H1 (cell line): ENCODE results near the gene SOX6.

Experiments used
- HDAC2 ChIP-seq, 2 experiments: fragments of 300-600 bp in 1 of 2; sonication (generic) in 1 of 2; IDR thresholded peaks; 2 replicates each; pipeline ENCODE4 v1.6.1; 2011 to 2012; ENCODE audit warnings: low read depth in 2 of 2, low read length in 2 of 2, mild to moderate bottlenecking in 2 of 2, moderate library complexity in 2 of 2, borderline replicate concordance in 1 of 2, inconsistent platforms in 1 of 2
- POLR2AphosphoS5 ChIP-seq: IDR thresholded peaks from 2 replicates; pipeline ENCODE4 v1.6.1; 2011; ENCODE audit warnings: low read depth, low read length
- TAF1 ChIP-seq: IDR thresholded peaks from 2 replicates; pipeline ENCODE4 v1.6.1; 2011; ENCODE audit warnings: mild to moderate bottlenecking, low read depth, low read length
- YY1 ChIP-seq: IDR thresholded peaks from 2 replicates; pipeline ENCODE4 v1.6.1; 2011; ENCODE audit warnings: low read depth, mild to moderate bottlenecking, low read length
- TF ChIP-seq, protein P1 (sequence below): IDR thresholded peaks from 2 replicates; pipeline ENCODE4 v1.6.1; 2011; ENCODE audit warnings: low read depth, mild to moderate bottlenecking, low read length; ENCODE audit not compliant: insufficient read depth
- TF ChIP-seq, protein P2 (sequence below), 3 experiments: IDR thresholded peaks; 1 replicate in 2 of 3; 2 replicates in 1 of 3; pipeline versions ENCODE4 v1.5.1 to v1.6.1; 2011; ENCODE audit warnings: low read length in 3 of 3, mild to moderate bottlenecking in 3 of 3, inconsistent platforms in 2 of 3, low read depth in 1 of 3, moderate library complexity in 1 of 3; ENCODE audit not compliant: insufficient read depth in 1 of 3; ENCODE audit errors: control extremely low read depth in 1 of 3

DNA sequence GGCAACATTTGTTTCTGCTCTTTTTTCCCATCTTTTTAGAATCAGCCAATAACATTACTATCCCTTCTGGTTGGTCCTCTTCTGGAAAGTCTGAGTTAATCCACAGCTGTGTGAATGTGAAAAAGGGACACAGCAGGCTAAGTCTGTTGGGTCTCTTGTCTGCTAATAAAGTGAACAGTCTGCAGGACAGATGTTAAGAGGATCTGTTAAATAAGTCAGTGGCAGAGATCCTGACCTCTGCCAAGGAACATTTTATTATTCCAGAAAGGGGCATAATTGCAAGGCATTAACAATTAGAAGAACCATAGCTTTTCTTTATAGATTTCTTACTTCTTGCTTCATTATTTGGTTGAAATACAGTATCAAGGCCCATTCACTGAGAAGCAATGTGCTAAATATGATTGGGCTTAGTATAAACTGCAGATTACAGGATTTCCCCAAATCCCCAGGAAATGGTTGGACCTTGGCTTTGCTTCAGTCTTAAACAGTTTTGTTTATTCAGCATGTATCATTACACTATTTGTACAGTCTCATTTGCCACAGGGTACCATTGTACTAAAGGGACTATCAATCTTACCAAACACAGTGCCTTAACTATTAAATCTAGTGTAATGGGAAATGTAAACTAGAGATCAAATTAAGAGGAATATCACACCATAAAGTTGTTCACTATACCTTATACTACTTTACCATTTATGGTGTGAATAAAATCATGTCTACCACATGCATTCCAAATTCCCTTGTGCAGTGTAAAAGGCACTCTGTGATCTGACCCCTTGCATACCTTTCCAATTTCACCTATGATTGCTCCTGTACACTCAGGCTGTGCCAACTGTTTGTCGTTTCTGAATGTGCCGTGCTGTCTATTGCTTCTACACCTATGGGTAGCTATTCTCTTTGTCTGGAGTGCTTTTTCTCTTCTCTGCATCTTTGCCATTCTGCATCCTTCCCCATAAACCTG, 274.0 kb downstream of the SOX6 start:
- no peak for TF ChIP-seq YY1
- TF ChIP-seq, protein P1, sequence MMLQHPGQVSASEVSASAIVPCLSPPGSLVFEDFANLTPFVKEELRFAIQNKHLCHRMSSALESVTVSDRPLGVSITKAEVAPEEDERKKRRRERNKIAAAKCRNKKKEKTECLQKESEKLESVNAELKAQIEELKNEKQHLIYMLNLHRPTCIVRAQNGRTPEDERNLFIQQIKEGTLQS = no peak
- TF ChIP-seq, protein P2, sequence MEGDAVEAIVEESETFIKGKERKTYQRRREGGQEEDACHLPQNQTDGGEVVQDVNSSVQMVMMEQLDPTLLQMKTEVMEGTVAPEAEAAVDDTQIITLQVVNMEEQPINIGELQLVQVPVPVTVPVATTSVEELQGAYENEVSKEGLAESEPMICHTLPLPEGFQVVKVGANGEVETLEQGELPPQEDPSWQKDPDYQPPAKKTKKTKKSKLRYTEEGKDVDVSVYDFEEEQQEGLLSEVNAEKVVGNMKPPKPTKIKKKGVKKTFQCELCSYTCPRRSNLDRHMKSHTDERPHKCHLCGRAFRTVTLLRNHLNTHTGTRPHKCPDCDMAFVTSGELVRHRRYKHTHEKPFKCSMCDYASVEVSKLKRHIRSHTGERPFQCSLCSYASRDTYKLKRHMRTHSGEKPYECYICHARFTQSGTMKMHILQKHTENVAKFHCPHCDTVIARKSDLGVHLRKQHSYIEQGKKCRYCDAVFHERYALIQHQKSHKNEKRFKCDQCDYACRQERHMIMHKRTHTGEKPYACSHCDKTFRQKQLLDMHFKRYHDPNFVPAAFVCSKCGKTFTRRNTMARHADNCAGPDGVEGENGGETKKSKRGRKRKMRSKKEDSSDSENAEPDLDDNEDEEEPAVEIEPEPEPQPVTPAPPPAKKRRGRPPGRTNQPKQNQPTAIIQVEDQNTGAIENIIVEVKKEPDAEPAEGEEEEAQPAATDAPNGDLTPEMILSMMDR (IDR thresholded peaks at IDR 0.05; ENCODE audit: control extremely low read depth in 1 of 3, insufficient read depth in 1 of 3, low read depth in 1 of 3, low read length in 3 of 3) = no peak
- no peak for TF ChIP-seq POLR2AphosphoS5
- TF ChIP-seq TAF1 = no peak
- TF ChIP-seq HDAC2 (IDR thresholded peaks at IDR 0.05; ENCODE audit: borderline replicate concordance in 1 of 2, low read depth in 2 of 2, low read length in 2 of 2) = no peak
